Measurements from ENCODE around the gene OR2V1. TPM values are rescaled to one million over a fixed set of nuclear protein-coding genes. Genes with fewer than 3 reads are reported as not detected.
"Not testable (repeated sequence)": the region's sequence is repeated elsewhere in the genome, so short reads cannot be mapped to it uniquely, and the experiment has no call there.

Gene OR2V1
- total and polyA plus RNA-seq, 2 donors = 0.02 to 0.05 TPM

GRCh38 chr5:181169459-181170236 lies 38.7 kb upstream of the OR2V1 start:
- peaks cover 41 to 98% of the 10 kb centered on the region in 2 donors for H3K27me3 ChIP-seq (ENCODE audit: control insufficient read depth in 2 of 2, insufficient read depth in 1 of 2, low read length in 1 of 2)
- H3K4me1 ChIP-seq (ENCODE audit: control insufficient read depth in 2 of 2, insufficient read depth in 2 of 2, low read length in 2 of 2); H3K27ac ChIP-seq (ENCODE audit: low read depth in 1 of 2, low read length in 1 of 2); H3K36me3 ChIP-seq (ENCODE audit: control insufficient read depth in 2 of 2, insufficient read depth in 2 of 2, low read length in 1 of 2); H3K4me3 ChIP-seq (ENCODE audit: low read length in 2 of 2); H3K9me3 ChIP-seq (ENCODE audit: control insufficient read depth in 2 of 2, insufficient read depth in 1 of 2, low read length in 1 of 2): not testable (repeated sequence)
- DNase-seq (ENCODE audit: low read depth in 6 of 9, low spot score in 9 of 9) = peak in 2 of 9 donors; percentile 54 to 64
- 11% methylated on average over 50 of the region's 50 CpGs for WGBS

DNA sequence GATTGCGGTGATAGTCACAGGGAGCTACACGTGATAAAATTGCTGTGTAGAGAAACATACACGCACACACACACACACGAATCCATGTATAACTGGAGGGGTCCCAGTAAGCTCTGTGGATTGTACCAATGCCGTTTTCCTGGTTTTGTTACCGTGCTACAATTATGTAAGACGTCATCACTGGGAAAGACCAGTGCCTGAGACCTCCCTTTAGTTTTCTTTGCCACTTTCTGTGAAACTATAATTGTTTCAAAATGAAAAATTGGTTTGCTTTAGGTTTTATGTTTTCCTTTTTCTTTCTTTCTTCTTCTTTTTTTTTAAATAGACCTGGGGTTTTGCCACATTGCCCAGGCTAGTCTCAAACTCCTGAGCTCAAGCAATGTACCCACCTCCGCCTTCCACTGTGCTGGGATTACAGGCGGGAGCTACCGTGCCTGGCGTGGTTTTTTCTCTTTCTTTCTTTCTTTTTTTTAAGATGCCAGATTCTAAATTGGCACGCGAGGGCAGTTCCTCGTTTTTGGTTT lies 37.7 kb upstream of the OR2V1 start:
- DNase-seq (ENCODE audit: low read depth in 6 of 9, low spot score in 9 of 9) = no peak
- 34% methylated on average over 14 of the region's 14 CpGs for WGBS
- Histone ChIP-seq H3K27me3 (ENCODE audit: control insufficient read depth in 2 of 2, insufficient read depth in 1 of 2, low read length in 1 of 2) (peaks cover 35 to 97% of the 10 kb centered on the region in 2 donors), H3K4me3 (ENCODE audit: low read length in 2 of 2) (no peak overlapping the region), H3K36me3 (ENCODE audit: control insufficient read depth in 2 of 2, insufficient read depth in 2 of 2, low read length in 1 of 2) (no peaks in the 10 kb centered on the region), H3K4me1 (ENCODE audit: control insufficient read depth in 2 of 2, insufficient read depth in 2 of 2, low read length in 2 of 2) (peaks cover 0 to 10% of the 10 kb centered on the region in 2 donors), H3K9me3 (ENCODE audit: control insufficient read depth in 2 of 2, insufficient read depth in 1 of 2, low read length in 1 of 2) (peaks cover 0 to 7% of the 10 kb centered on the region in 2 donors), H3K27ac (ENCODE audit: low read depth in 1 of 2, low read length in 1 of 2) (no peak overlapping the region)

- Histone ChIP-seq H3K36me3 (ENCODE audit: control insufficient read depth in 2 of 2, insufficient read depth in 2 of 2, low read length in 1 of 2) (no peaks in the 10 kb centered on the region), H3K9me3 (ENCODE audit: control insufficient read depth in 2 of 2, insufficient read depth in 1 of 2, low read length in 1 of 2) (peaks cover 0 to 7% of the 10 kb centered on the region in 2 donors), H3K4me3 (ENCODE audit: low read length in 2 of 2) (no peak overlapping the region), H3K27me3 (ENCODE audit: control insufficient read depth in 2 of 2, insufficient read depth in 1 of 2, low read length in 1 of 2) (peaks cover 34 to 95% of the 10 kb centered on the region in 2 donors), H3K4me1 (ENCODE audit: control insufficient read depth in 2 of 2, insufficient read depth in 2 of 2, low read length in 2 of 2) (peaks cover 0 to 6% of the 10 kb centered on the region in 2 donors), H3K27ac (ENCODE audit: low read depth in 1 of 2, low read length in 1 of 2) (no peak overlapping the region)
- 21% methylated on average over 11 of the region's 11 CpGs for WGBS
- DNase-seq (ENCODE audit: low read depth in 6 of 9, low spot score in 9 of 9) = peak in 1 of 9 donors; percentile 41
Observed at GRCh38 chr5:181167814-181168488, 37.0 kb upstream of the OR2V1 start.

DNA sequence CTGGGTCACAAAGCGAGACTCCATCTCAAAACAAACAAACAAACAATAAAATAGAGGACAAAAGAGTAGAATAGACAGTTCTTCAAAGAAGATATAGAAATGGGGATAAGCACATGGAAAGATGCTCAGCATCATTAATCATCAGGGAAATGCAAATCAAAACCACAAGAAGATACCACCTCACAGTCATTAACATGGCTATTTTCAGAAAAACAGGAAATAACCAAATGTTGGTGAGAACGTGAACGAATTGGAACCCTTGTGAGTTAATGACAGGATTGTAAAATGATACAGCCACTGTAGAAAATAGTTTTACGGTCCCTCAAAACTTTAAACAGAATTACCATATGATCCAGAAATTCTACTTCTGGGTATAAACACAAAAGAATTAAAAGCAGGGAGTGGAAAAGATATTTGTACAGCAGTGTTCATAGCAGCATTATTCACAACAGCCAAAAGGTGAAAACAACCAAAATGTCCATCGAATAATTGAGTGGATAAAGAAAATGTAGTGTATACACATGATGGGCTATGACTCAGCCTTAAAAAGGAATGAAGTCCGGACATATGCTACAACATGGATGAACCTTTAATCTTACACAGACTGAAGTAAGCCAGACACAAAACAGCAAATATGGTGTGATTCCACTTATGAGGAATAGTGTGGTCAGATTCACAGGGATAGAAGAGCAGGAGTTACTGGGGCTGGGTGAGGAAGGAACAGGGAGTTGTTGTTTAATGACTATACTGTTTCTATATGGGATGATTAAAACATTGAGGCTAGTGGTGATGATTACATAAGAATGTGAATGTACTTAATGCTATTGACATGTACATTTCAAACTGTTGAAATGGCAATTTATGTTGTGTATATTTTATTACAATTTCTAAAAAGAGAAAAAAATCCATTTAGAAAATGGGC lies 36.1 kb upstream of the OR2V1 start:
- Histone ChIP-seq H3K36me3 (ENCODE audit: control insufficient read depth in 2 of 2, insufficient read depth in 2 of 2, low read length in 1 of 2) (no peaks in the 10 kb centered on the region), H3K4me3 (ENCODE audit: low read length in 2 of 2) (no peak overlapping the region), H3K27me3 (ENCODE audit: control insufficient read depth in 2 of 2, insufficient read depth in 1 of 2, low read length in 1 of 2) (peaks cover 28 to 95% of the 10 kb centered on the region in 2 donors), H3K4me1 (ENCODE audit: control insufficient read depth in 2 of 2, insufficient read depth in 2 of 2, low read length in 2 of 2) (peaks cover 0 to 6% of the 10 kb centered on the region in 2 donors), H3K9me3 (ENCODE audit: control insufficient read depth in 2 of 2, insufficient read depth in 1 of 2, low read length in 1 of 2) (peaks cover 0 to 7% of the 10 kb centered on the region in 2 donors), H3K27ac (ENCODE audit: low read depth in 1 of 2, low read length in 1 of 2) (no peak overlapping the region)
- WGBS = 63% methylated on average over 6 of the region's 6 CpGs
- DNase-seq (ENCODE audit: low read depth in 6 of 9, low spot score in 9 of 9) = no peak

- Histone ChIP-seq H3K27ac (ENCODE audit: low read depth in 1 of 2, low read length in 1 of 2) (no peak overlapping the region), H3K9me3 (ENCODE audit: control insufficient read depth in 2 of 2, insufficient read depth in 1 of 2, low read length in 1 of 2) (peaks cover 0 to 7% of the 10 kb centered on the region in 2 donors), H3K27me3 (ENCODE audit: control insufficient read depth in 2 of 2, insufficient read depth in 1 of 2, low read length in 1 of 2) (peaks cover 5 to 72% of the 10 kb centered on the region in 2 donors), H3K36me3 (ENCODE audit: control insufficient read depth in 2 of 2, insufficient read depth in 2 of 2, low read length in 1 of 2) (no peaks in the 10 kb centered on the region), H3K4me3 (ENCODE audit: low read length in 2 of 2) (no peak overlapping the region), H3K4me1 (ENCODE audit: control insufficient read depth in 2 of 2, insufficient read depth in 2 of 2, low read length in 2 of 2) (peaks cover 0 to 4% of the 10 kb centered on the region in 2 donors)
- WGBS = 25% methylated on average over 48 of the region's 52 CpGs
- no peak for DNase-seq (ENCODE audit: low read depth in 6 of 9, low spot score in 9 of 9)
Observed at GRCh38 chr5:181164076-181164952, 33.3 kb upstream of the OR2V1 start.

DNA sequence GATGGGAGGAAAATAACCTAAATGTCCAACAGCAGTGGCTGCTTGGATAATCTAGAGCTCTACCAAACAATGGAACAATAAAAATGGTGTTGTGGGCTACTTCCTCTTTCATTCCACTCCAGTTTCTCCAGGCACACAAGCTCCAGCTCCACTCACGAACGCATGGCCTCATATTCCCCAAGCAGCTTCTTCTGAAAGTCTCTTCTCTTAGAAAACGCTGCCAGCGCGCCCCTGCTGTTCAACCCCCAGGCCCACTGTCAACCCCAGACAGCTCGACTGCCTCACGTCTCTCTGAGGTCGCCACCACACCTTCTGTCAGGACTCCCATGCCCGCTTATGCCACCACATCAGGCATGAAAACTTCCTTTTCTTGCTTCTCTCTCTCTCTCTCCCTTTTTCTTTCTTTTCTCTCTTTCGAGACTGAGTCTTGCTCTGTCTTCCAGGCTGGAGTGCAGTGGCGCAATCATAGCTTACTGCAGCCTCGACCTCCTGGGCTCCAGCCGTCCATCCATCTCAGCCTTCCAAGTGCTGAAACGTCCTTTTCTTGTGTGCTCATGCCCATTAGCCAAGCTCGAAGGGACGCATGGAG lies 32.6 kb upstream of the OR2V1 start:
- no peak overlapping the region for H3K27ac ChIP-seq (ENCODE audit: low read depth in 1 of 2, low read length in 1 of 2)
- H3K4me1 ChIP-seq (ENCODE audit: control insufficient read depth in 2 of 2, insufficient read depth in 2 of 2, low read length in 2 of 2) = peaks cover 0 to 4% of the 10 kb centered on the region in 2 donors
- H3K9me3 ChIP-seq (ENCODE audit: control insufficient read depth in 2 of 2, insufficient read depth in 1 of 2, low read length in 1 of 2) = peaks cover 0 to 7% of the 10 kb centered on the region in 2 donors
- no peak for DNase-seq (ENCODE audit: low read depth in 6 of 9, low spot score in 9 of 9)
- H3K36me3 ChIP-seq (ENCODE audit: control insufficient read depth in 2 of 2, insufficient read depth in 2 of 2, low read length in 1 of 2) = no peaks in the 10 kb centered on the region
- peaks cover 5 to 65% of the 10 kb centered on the region in 2 donors for H3K27me3 ChIP-seq (ENCODE audit: control insufficient read depth in 2 of 2, insufficient read depth in 1 of 2, low read length in 1 of 2)
- no peak overlapping the region for H3K4me3 ChIP-seq (ENCODE audit: low read length in 2 of 2)
- WGBS = 39% methylated on average over 16 of the region's 16 CpGs

DNA sequence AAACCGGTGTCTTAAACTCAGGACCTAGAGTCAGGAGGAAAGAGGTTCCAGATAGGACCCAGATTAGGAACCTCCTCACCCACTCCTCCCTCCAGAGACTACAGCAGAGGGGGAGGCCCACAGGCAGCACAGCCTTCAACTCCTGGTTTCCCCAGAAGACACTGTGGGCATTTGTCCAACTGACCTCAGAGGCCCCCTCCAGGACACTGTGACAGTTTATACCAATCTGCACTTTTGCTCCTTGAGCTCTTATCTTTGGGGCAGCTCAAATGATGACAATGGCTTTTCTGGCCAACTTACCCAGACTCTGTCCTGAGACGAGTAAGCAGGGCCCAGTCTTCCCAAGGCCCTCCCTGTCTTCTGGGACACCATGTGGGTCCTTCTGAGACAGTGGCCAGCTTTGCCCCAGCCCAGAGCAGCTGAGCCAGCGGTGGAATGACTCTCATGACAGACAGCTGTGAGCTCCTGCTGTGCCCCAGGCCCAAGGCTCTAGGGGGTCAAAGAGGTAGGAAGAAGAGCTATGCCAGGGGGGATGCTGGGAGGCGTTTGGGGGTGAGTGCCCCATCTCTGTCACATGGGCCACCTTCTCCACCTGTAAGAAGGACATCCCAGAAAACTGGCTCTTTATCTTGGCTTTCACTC lies 30.7 kb upstream of the OR2V1 start:
- Histone ChIP-seq H3K36me3 (ENCODE audit: control insufficient read depth in 2 of 2, insufficient read depth in 2 of 2, low read length in 1 of 2) (no peaks in the 10 kb centered on the region), H3K9me3 (ENCODE audit: control insufficient read depth in 2 of 2, insufficient read depth in 1 of 2, low read length in 1 of 2) (peaks cover 0 to 7% of the 10 kb centered on the region in 2 donors), H3K4me3 (ENCODE audit: low read length in 2 of 2) (no peak overlapping the region), H3K27me3 (ENCODE audit: control insufficient read depth in 2 of 2, insufficient read depth in 1 of 2, low read length in 1 of 2) (peaks cover 5 to 47% of the 10 kb centered on the region in 2 donors), H3K27ac (ENCODE audit: low read depth in 1 of 2, low read length in 1 of 2) (no peak overlapping the region), H3K4me1 (ENCODE audit: control insufficient read depth in 2 of 2, insufficient read depth in 2 of 2, low read length in 2 of 2) (peaks cover 0 to 4% of the 10 kb centered on the region in 2 donors)
- DNase-seq (ENCODE audit: low read depth in 6 of 9, low spot score in 9 of 9) = no peak
- 88% methylated on average over 4 of the region's 4 CpGs for WGBS

All from thymus (tissue), 11 donors.